Karpas-422 (cell line): ENCODE data around the gene FOXD3. TPM values are rescaled to one million over a fixed set of nuclear protein-coding genes. Genes with fewer than 3 reads are reported as not detected.

Experiments
- DNase-seq: peaks from one replicate; pipeline ENCODE4 v3.0.0-alpha.2; 2015
- H2AFZ ChIP-seq: fragments of 200-600 bp; sonication (generic); 2 replicates; pipeline ENCODE4 v1.6.1; 2014; ENCODE audit warnings: antibody characterized with exemption, low read length, mixed read lengths
- H3K27ac ChIP-seq: fragments of 200-600 bp; sonication (generic); 2 replicates; pipeline ENCODE4 v1.5.1; 2014; ENCODE audit warnings: mild to moderate bottlenecking, low read length, moderate library complexity
- H3K27me3 ChIP-seq: fragments of 200-600 bp; sonication (generic); 2 replicates; pipeline ENCODE4 v1.6.1; 2014; ENCODE audit warnings: low read length, mixed read lengths
- H3K36me3 ChIP-seq: fragments of 200-600 bp; sonication (generic); 2 replicates; pipeline ENCODE4 v1.6.1; 2014; ENCODE audit warnings: low read length, mixed read lengths; ENCODE audit not compliant: insufficient read depth
- H3K4me1 ChIP-seq: fragments of 200-600 bp; sonication (generic); 2 replicates; pipeline ENCODE4 v1.6.1; 2014; ENCODE audit warnings: mild to moderate bottlenecking, low read length, mixed read lengths
- H3K4me2 ChIP-seq: fragments of 200-600 bp; sonication (generic); 2 replicates; pipeline ENCODE4 v1.6.1; 2014; ENCODE audit warnings: low read length, low read depth, mild to moderate bottlenecking; ENCODE audit not compliant: poor library complexity, severe bottlenecking
- H3K4me3 ChIP-seq: fragments of 200-600 bp; sonication (generic); 2 replicates; pipeline ENCODE4 v1.5.1; 2014; ENCODE audit warnings: mild to moderate bottlenecking, antibody characterized with exemption, low read length, mixed read lengths
- H3K79me2 ChIP-seq: fragments of 200-600 bp; sonication (generic); 2 replicates; pipeline ENCODE4 v1.6.1; 2014; ENCODE audit warnings: mild to moderate bottlenecking, low read length, mixed read lengths
- H3K9ac ChIP-seq: fragments of 200-600 bp; sonication (generic); 2 replicates; pipeline ENCODE4 v1.6.0; 2014; ENCODE audit warnings: low read length
- H3K9me2 ChIP-seq: fragments of 200-600 bp; sonication (generic), shearing (Covaris generic); replicated peaks from 2 replicates; pipeline ENCODE4 v1.6.0; 2014; ENCODE audit warnings: mild to moderate bottlenecking, low read length, moderate library complexity; ENCODE audit not compliant: insufficient read depth
- H3K9me3 ChIP-seq: fragments of 300-700, 200-600 bp; sonication (generic); 2 replicates; pipeline ENCODE4 v1.6.1; 2014; ENCODE audit warnings: low read length, mixed read lengths
- H4K20me1 ChIP-seq: fragments of 200-600 bp; sonication (generic); 2 replicates; pipeline ENCODE4 v1.6.1; 2014; ENCODE audit warnings: mild to moderate bottlenecking, antibody characterized with exemption, low read length, low read depth; ENCODE audit not compliant: insufficient read depth
- total RNA-seq: library from RNA; depleted of rRNA; stranded (reverse); fragments of >200 nt; shearing (Covaris generic); gene quantifications from 2 replicates; pipeline ENCODE4 v1.2.3, GENCODE V29; 2014; ENCODE audit warnings: low replicate concordance

Gene FOXD3
- total RNA-seq, 1 experiment from 2014 or later: not detected

DNA sequence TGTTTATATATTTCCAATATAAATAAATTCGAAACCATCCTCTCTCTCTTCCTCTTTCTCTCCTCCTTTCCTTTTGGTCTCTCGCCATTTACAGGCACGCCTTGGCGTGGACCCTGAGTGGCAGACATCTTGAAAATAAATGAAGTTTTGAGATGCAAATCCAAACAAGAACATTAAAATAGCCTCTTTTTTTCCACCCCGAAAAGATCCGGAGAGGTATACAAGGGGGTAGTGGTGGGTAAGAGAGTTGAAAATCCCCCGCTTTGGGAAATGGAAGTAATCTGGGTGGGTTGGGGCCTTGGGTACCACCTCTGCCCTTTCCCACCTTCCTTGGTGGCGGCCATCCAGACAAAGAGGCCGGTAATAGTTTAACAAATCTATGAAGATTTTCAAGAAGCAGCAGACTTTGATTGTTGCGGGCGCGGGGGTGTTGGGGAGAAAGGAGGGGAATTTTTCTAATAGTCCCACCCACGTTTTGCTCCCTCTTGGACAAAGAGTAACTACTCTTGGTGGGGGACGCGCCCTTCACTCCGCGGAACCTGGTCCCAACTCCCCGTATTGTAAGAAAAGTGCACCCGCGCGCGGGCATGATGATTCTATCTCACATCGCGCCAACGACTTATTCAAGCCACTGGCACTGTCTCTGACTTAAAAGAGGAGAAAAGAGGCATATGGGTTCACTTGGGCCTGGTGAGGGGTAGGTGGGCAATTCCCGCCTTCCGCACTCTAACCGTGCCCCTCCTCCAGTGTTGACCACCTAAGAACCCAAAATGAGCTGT, 4.0 kb upstream of the FOXD3 start:
- Histone ChIP-seq H3K4me3 (no peak overlapping the region), H3K9me2 (no peaks in the 10 kb centered on the region), H3K9ac (no peak overlapping the region), H4K20me1 (no peaks in the 10 kb centered on the region), H3K4me1 (peaks cover 6% of the 10 kb centered on the region), H3K4me2 (peak overlapping the region; percentile 78), H2AFZ (0 out of 2 replicates have a peak overlapping the region, but pooled peaks have one; percentile 89), H3K36me3 (no peaks in the 10 kb centered on the region), H3K9me3 (no peaks in the 10 kb centered on the region), H3K27ac (no peak overlapping the region), H3K79me2 (no peaks in the 10 kb centered on the region), H3K27me3 (no peaks in the 10 kb centered on the region)
- no peak for DNase-seq

DNA sequence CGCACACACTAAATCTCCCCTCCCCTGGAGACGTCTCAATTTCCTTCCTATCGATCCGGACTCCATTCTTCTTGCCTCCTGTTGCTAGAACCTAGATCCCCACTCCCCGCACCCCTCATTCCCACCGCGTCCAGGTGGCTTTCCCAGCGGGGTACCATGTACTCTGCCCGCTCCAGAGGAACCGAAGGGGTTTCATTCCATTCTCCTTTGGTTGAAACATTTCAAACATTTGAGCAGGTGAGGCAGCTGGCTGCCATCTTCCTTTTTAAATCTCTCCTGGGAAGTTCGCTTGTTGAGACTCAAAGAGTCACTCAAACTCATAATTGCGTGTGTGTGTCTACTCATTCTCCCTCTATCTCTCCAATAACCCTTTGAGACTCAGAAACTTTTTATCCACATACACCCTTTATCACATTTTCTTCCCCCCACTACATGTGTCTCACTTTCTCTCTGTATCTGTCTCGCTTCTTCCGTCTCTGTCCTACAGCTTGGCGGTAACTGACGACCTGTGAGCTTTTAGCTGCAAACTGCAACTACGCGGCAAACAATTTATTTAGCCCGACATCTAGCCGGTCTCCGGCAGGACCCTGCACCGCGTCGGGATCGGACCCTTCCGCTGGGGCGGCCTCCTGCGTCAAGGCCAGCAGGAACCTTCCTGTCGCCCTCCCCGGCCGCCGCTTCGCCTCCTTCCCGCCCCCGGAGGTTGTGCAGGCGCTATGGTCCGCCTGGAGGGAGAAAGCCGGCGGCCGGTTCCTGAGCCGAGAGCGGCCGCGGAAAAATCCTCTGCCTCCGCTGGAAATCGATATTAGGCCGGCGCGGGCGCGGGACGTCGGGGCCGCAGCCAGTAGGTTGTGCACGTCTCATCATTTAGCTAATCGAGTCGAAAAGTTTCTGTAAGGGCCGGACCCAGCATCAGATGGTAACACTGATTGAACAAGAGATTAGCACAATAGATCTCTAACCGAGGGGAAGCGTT, 3.0 kb upstream of the FOXD3 start:
- no peak for DNase-seq
- H3K9me3 ChIP-seq: no peaks in the 10 kb centered on the region
- H3K27ac ChIP-seq: no peak overlapping the region
- no peaks in the 10 kb centered on the region for H4K20me1 ChIP-seq
- no peak overlapping the region for H2AFZ ChIP-seq
- H3K79me2 ChIP-seq: no peaks in the 10 kb centered on the region
- no peak overlapping the region for H3K4me3 ChIP-seq
- H3K27me3 ChIP-seq: no peaks in the 10 kb centered on the region
- H3K9ac ChIP-seq: no peak overlapping the region
- H3K4me2 ChIP-seq: no peak overlapping the region
- H3K9me2 ChIP-seq: no peaks in the 10 kb centered on the region
- peaks cover 6% of the 10 kb centered on the region for H3K4me1 ChIP-seq
- H3K36me3 ChIP-seq: no peaks in the 10 kb centered on the region

DNA sequence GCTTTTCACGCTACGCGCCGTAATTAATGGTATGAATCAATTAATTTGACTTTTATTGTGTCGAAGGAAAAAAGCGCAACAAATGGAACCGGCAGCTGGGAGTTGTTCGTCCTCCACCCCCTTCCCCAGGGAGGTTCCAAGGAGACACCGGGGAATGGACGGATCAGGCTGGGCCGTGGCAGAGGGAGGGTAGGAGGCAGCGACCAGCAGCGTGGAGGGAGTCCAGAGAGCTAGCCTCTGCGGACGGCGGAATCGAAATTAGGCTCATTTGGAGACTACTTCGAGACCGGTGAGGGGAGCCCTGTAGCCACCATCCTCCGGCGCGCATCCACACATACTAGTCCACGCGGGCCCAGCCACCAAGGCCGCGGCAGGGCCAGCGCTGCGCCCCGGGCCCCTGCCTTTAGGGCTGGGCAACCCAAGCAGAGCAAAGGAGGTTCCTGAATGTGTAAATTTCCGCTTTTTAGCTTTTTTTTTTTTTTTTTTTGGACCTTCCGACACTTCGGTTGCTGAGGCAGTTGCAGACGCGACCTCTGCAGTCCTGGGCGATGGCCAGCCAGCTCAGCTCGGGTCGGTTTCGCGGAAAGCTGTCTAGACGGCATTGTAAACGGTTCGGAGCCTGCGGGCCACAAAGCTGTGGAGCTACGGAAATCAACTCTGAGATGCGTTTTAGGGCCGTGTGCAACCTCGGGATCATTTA, 2.2 kb upstream of the FOXD3 start:
- Histone ChIP-seq H3K27ac (no peak overlapping the region), H3K4me2 (no peak overlapping the region), H3K4me1 (peaks cover 6% of the 10 kb centered on the region), H3K4me3 (no peak overlapping the region), H3K79me2 (no peaks in the 10 kb centered on the region), H3K36me3 (no peaks in the 10 kb centered on the region), H3K27me3 (no peaks in the 10 kb centered on the region), H3K9ac (no peak overlapping the region), H2AFZ (no peak overlapping the region), H4K20me1 (no peaks in the 10 kb centered on the region), H3K9me3 (no peaks in the 10 kb centered on the region), H3K9me2 (no peaks in the 10 kb centered on the region)
- no peak for DNase-seq

DNA sequence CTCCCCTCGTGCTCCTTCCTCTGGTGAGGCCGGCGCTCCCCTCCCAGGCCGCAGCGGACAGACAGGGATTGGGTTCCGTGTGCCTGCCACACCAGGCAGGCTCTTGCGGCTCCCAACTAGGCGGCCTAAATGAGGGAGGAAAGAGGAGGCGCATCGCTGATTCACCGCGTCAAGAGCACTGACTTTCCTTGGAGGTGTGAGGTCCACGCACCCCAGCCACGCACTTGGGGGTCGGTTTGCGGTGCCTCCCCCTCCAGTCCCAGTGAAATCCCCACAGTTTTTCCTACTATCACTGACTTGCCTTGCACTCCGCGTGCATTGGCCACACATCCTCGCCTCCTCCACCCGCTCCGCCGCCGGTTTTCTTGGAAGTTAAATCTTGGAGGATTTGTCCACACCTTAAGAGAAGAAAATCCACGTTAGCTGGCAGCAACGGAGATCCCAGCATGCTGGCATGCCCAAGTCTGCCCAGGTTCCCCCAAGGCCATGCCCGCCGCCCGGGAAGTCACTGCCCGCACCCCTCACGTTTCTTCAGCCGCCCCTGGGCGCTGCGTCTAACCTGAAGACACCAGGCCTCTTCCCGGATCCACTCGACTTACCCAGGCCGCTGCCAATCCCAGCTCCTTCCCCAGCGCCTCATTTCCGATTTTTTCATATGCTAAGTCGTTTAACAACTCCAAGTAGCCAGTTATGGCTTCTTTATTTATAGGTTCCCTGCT, 1.1 kb upstream of the FOXD3 start:
- Histone ChIP-seq H3K27ac (no peak overlapping the region), H3K4me1 (peaks cover 6% of the 10 kb centered on the region), H3K4me3 (no peak overlapping the region), H3K27me3 (no peaks in the 10 kb centered on the region), H3K9ac (no peak overlapping the region), H4K20me1 (no peaks in the 10 kb centered on the region), H3K9me2 (no peaks in the 10 kb centered on the region), H3K4me2 (no peak overlapping the region), H3K79me2 (no peaks in the 10 kb centered on the region), H2AFZ (no peak overlapping the region), H3K9me3 (no peaks in the 10 kb centered on the region), H3K36me3 (no peaks in the 10 kb centered on the region)
- DNase-seq: no peak

DNA sequence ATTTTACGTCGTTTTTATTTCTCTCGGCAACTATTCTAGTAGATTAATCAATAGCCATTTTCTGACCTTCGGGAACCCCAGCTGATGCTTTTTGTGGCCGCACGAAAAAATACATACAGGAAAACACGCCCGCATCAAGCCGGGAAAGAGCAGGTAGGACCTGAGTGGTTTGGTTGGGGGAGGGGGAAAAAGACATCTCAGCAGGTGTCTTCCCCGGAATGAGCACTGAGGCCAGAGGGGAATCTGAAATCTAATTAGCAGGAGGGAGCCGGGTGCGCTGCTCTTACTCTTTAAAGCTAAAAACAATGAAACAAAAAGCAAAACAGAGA, 618 bp upstream of the FOXD3 start:
- no peak for DNase-seq
- H3K27ac ChIP-seq: no peak overlapping the region
- H3K9me2 ChIP-seq: no peaks in the 10 kb centered on the region
- no peak overlapping the region for H2AFZ ChIP-seq
- no peak overlapping the region for H3K4me2 ChIP-seq
- H3K9me3 ChIP-seq: no peaks in the 10 kb centered on the region
- H3K4me1 ChIP-seq: peaks cover 6% of the 10 kb centered on the region
- H3K9ac ChIP-seq: no peak overlapping the region
- no peaks in the 10 kb centered on the region for H3K79me2 ChIP-seq
- no peaks in the 10 kb centered on the region for H3K27me3 ChIP-seq
- H4K20me1 ChIP-seq: no peaks in the 10 kb centered on the region
- no peak overlapping the region for H3K4me3 ChIP-seq
- no peaks in the 10 kb centered on the region for H3K36me3 ChIP-seq

DNA sequence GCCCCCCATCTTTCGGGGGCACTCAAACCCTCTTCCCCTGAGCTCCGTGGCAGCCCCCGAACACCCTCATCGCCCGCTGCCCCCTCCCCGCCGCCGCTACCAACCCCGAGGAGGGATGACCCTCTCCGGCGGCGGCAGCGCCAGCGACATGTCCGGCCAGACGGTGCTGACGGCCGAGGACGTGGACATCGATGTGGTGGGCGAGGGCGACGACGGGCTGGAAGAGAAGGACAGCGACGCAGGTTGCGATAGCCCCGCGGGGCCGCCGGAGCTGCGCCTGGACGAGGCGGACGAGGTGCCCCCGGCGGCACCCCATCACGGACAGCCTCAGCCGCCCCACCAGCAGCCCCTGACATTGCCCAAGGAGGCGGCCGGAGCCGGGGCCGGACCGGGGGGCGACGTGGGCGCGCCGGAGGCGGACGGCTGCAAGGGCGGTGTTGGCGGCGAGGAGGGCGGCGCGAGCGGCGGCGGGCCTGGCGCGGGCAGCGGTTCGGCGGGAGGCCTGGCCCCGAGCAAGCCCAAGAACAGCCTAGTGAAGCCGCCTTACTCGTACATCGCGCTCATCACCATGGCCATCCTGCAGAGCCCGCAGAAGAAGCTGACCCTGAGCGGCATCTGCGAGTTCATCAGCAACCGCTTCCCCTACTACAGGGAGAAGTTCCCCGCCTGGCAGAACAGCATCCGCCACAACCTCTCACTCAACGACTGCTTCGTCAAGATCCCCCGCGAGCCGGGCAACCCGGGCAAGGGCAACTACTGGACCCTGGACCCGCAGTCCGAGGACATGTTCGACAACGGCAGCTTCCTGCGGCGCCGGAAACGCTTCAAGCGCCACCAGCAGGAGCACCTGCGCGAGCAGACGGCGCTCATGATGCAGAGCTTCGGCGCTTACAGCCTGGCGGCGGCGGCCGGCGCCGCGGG, 837 bp downstream of the FOXD3 start:
- Histone ChIP-seq H3K27me3 (no peaks in the 10 kb centered on the region), H3K4me3 (no peak overlapping the region), H4K20me1 (no peaks in the 10 kb centered on the region), H2AFZ (no peak overlapping the region), H3K4me1 (0 out of 2 replicates have a peak, but pooled peaks cover 2% of the 10 kb centered on the region), H3K4me2 (no peak overlapping the region), H3K36me3 (no peaks in the 10 kb centered on the region), H3K9ac (no peak overlapping the region), H3K27ac (no peak overlapping the region), H3K9me2 (no peaks in the 10 kb centered on the region), H3K9me3 (no peaks in the 10 kb centered on the region), H3K79me2 (no peaks in the 10 kb centered on the region)
- DNase-seq: no peak
